BLaER1 treated with 17β-estradiol and CSF1 and Interleukin-3, amounts not matched to agents 10 nM and 100 nM (cell line): ENCODE results near the gene CACNA2D3.
"Not testable (repeated sequence)": the region's sequence is repeated elsewhere in the genome, so short reads cannot be mapped to it uniquely, and the experiment has no call there.

ENCODE experiments used
- H3K27ac ChIP-seq, 11 experiments: shearing (Covaris generic); formaldehyde crosslinking; 2 replicates each; pipeline ENCODE4 v1.8.1; 2022
- H3K27me3 ChIP-seq, 11 experiments: shearing (Covaris generic); formaldehyde crosslinking; 2 replicates each; pipeline ENCODE4 v1.8.1; 2022
- H3K36me3 ChIP-seq, 11 experiments: shearing (Covaris generic); formaldehyde crosslinking; 2 replicates each; pipeline ENCODE4 v1.8.1; 2022
- H3K4me1 ChIP-seq, 10 experiments: shearing (Covaris generic); formaldehyde crosslinking; 2 replicates each; pipeline ENCODE4 v1.8.1; 2022
- H3K4me2 ChIP-seq, 11 experiments: shearing (Covaris generic); formaldehyde crosslinking; 2 replicates each; pipeline ENCODE4 v1.8.1; 2022
- H3K4me3 ChIP-seq, 10 experiments: shearing (Covaris generic); formaldehyde crosslinking; 2 replicates each; pipeline ENCODE4 v1.8.1; 2022
- H3K9ac ChIP-seq, 11 experiments: shearing (Covaris generic); formaldehyde crosslinking; 2 replicates each; pipeline ENCODE4 v1.8.1; 2022
- H3K9me3 ChIP-seq, 11 experiments: shearing (Covaris generic); formaldehyde crosslinking; replicated peaks in 1 of 11; 2 replicates each; pipeline ENCODE4 v1.8.1; 2022
- H4K20me1 ChIP-seq, 11 experiments: shearing (Covaris generic); formaldehyde crosslinking; 2 replicates each; pipeline ENCODE4 v1.8.1; 2022
- Cebpa-rat ChIP-seq, 11 experiments: shearing (Covaris generic); IDR thresholded peaks; 2 replicates each; pipeline ENCODE4 v1.8.1; 2022

CACNA2D3 gene

DNA sequence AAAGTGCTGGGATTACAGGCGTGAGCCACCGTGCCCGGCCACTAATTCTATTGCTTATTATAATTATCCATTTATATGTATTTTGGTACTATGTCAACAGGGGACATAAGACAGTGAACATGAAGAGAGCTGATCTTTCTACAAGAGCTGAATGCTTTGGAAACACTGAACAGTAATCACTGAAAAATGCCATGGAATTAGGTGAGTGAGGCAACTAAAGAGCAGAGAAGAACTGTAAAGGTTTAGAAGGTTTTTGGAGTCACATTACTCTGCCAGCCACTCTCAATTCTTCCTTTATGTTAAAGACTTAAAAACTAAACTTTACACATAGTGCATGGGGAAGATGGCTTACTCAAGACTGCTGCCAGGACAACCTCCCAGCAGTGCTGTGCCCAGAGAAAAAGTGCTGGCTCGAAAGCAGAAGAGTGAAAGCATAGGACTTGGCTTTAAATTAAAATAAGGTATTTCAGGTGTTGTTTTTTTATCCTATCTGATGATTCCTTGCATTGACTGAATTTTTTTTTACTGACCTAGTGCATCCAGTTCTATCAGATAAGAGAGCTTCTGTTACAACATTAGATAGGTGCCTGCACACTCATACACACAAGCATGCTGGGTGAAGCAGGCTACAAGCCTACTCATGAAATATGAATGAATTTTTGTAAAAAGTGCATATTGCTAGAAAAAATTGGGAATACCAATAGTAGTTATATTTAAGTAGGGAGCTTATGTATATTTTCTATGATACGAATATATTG lies 28.7 kb upstream of the CACNA2D3 start:
- Histone ChIP-seq H3K4me1 (no peaks in the 10 kb centered on the region), H3K27me3 (no peaks in the 10 kb centered on the region), H3K36me3 (no peaks in the 10 kb centered on the region), H3K9me3 (no peaks in the 10 kb centered on the region), H3K9ac (no peak overlapping the region), H3K4me2 (no peak overlapping the region), H3K4me3 (no peak overlapping the region), H4K20me1 (no peaks in the 10 kb centered on the region), H3K27ac (no peak overlapping the region)
- no peak for TF ChIP-seq Cebpa-rat (IDR thresholded peaks at IDR 0.05)

DNA sequence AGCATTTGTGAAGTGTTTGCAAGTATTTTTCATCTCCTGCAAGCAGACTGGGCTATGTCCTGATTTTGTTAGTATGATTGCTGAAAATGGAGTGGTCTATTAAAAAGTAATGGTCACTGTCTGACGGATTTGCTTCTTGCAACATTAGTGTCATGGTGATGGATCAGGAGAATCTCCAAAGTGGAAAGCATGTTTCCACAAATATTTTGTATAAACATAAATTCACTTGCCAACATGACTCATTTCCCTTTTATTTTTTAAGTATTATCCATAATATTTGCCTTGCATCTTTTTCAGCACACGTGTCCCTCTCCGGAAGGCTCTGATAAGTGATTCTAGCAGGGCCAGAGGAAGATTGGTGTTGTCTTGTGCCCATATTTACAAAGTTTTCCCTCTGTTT lies 27.4 kb upstream of the CACNA2D3 start:
- Histone ChIP-seq H4K20me1 (no peaks in the 10 kb centered on the region), H3K4me3 (no peak overlapping the region), H3K9ac (no peak overlapping the region), H3K4me1 (peaks cover 0 to 7% (median 0%) of the 10 kb centered on the region in 10 experiments; a peak in 1 of 20 replicates), H3K9me3 (no peaks in the 10 kb centered on the region), H3K27ac (no peak overlapping the region), H3K27me3 (no peaks in the 10 kb centered on the region), H3K4me2 (no peak overlapping the region), H3K36me3 (no peaks in the 10 kb centered on the region)
- TF ChIP-seq Cebpa-rat (IDR thresholded peaks at IDR 0.05) = no peak

- TF ChIP-seq Cebpa-rat (IDR thresholded peaks at IDR 0.05) = no peak
- Histone ChIP-seq H3K27me3 (no peaks in the 10 kb centered on the region), H3K4me3 (no peak overlapping the region), H3K27ac (no peak overlapping the region), H4K20me1 (no peaks in the 10 kb centered on the region), H3K9me3 (no peaks in the 10 kb centered on the region), H3K9ac (no peak overlapping the region), H3K4me2 (no peak overlapping the region), H3K36me3 (no peaks in the 10 kb centered on the region), H3K4me1 (peaks cover 0 to 7% (median 0%) of the 10 kb centered on the region in 10 experiments; a peak in 1 of 20 replicates)
Observed at GRCh38 chr3:54099381-54099780, 23.0 kb upstream of the CACNA2D3 start.

DNA sequence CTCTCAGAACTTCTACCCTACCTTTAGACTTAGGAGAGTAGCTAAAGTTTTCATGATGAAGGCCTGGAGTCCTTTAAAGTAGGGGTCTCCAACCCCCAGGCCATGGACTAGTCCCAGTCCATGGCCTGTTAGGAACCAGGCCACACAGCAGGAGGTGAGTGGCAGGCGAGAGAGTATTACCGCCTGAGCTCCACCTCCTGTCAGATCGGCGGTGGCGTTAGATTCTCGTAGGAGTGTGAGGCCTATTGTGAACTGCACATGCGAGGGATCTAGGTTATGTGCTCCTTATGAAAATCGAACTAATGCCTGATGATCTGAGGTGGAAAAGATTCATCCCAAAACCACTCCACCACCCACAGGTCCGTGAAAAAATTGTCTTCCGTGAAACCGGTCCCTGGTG lies 18.3 kb upstream of the CACNA2D3 start:
- Histone ChIP-seq H3K36me3 (no peaks in the 10 kb centered on the region), H3K4me1 (peaks cover 0 to 7% (median 0%) of the 10 kb centered on the region in 10 experiments; a peak in 1 of 20 replicates), H3K27me3 (no peaks in the 10 kb centered on the region), H3K27ac (no peak overlapping the region), H3K9me3 (peaks cover 0 to 14% (median 8%) of the 10 kb centered on the region in 11 experiments; a peak in 10 of 22 replicates), H3K4me2 (no peak overlapping the region), H4K20me1 (no peaks in the 10 kb centered on the region), H3K9ac (no peak overlapping the region), H3K4me3 (no peak overlapping the region)
- no peak for TF ChIP-seq Cebpa-rat (IDR thresholded peaks at IDR 0.05)

- H3K4me1 ChIP-seq, H3K4me2 ChIP-seq, H3K9ac ChIP-seq, H3K4me3 ChIP-seq, H4K20me1 ChIP-seq, H3K27ac ChIP-seq, H3K36me3 ChIP-seq: not testable (repeated sequence)
- Histone ChIP-seq H3K27me3 (peaks cover 15 to 24% (median 20%) of the 10 kb centered on the region in 11 experiments), H3K9me3 (peaks cover 8 to 29% (median 22%) of the 10 kb centered on the region in 11 experiments; a peak in 20 of 22 replicates)
Observed at GRCh38 chr3:54116129-54116528, 6.2 kb upstream of the CACNA2D3 start.

- Histone ChIP-seq H3K4me1 (peaks cover 6 to 21% (median 17%) of the 10 kb centered on the region in 10 experiments; a peak in 17 of 20 replicates), H3K9me3 (peaks cover 18 to 44% (median 28%) of the 10 kb centered on the region in 11 experiments; a peak in 20 of 22 replicates), H3K9ac (peak overlapping the region in 5 of 11 experiments; percentile 25 to 70 (median 44); a peak in 7 of 22 replicates), H3K4me2 (peak overlapping the region; percentile 81 to 94 (median 88)), H3K4me3 (peak overlapping the region; percentile 53 to 70 (median 60)), H3K27me3 (peaks cover 38 to 71% (median 66%) of the 10 kb centered on the region in 11 experiments), H3K27ac (peak overlapping the region in 1 of 11 experiments; percentile 38; a peak in 1 of 22 replicates), H4K20me1 (peaks cover 0 to 19% (median 0%) of the 10 kb centered on the region in 11 experiments; a peak in 6 of 22 replicates), H3K36me3 (no peaks in the 10 kb centered on the region)
- no peak for TF ChIP-seq Cebpa-rat (IDR thresholded peaks at IDR 0.05)
Observed at GRCh38 chr3:54120657-54121413, 1.5 kb upstream of the CACNA2D3 start.

DNA sequence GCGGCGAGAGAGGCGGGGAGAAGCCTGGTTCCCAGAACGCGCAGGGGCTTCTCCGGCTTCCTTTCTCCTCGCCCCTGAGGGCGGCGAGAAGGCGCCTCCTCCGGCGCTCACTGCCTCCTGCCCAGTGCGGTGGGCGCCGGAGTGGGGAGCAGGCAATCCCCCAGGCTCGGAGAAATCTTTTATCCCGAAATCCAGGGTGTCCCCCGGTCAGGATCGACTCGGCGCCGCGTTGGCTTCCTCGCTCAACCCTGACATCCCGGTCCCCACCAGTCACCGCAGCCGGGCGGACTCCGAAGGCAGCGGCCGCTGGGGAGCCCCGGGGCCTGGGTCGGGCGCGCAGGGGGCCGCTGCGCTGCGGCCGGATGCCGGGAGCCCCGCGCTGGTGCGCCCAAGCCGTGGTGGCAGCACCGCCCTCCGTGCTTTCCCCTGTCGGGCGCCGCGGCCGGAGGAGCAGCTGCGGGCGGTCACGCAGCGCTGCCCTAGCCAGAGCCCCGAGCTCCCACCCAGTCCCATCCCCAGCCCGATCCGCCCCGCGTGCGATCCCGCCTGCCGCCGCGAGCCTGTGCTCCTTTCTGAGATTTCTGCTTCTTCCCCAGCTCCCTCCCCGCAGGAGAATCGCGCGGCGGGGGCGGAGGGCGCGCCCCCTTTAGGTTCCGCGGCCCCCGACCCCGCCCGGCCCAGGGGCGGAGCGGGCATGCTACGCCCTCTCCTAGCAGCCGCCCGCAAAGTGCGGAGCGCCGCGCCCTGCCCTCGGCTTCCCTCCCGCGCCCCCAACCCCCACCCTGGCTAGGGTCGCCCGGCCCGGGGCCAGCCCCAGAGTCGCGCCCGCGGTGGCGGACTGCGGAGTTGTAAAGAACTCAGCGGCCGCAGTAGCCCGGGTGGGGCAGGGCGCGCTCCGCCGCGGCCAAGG lies 683 bp upstream of the CACNA2D3 start:
- Histone ChIP-seq H3K27ac (peak overlapping the region in 2 of 11 experiments; percentile 27 to 38; a peak in 4 of 22 replicates), H3K4me2 (peak overlapping the region; percentile 81 to 94 (median 88)), H3K4me3 (peak overlapping the region; percentile 53 to 70 (median 60)), H4K20me1 (peaks cover 0 to 19% (median 0%) of the 10 kb centered on the region in 11 experiments; a peak in 7 of 22 replicates), H3K4me1 (peaks cover 6 to 21% (median 17%) of the 10 kb centered on the region in 10 experiments; a peak in 17 of 20 replicates), H3K9ac (peak overlapping the region in 8 of 11 experiments; percentile 17 to 72 (median 47); a peak in 11 of 22 replicates), H3K27me3 (peaks cover 38 to 74% (median 68%) of the 10 kb centered on the region in 11 experiments), H3K9me3 (peaks cover 10 to 35% (median 19%) of the 10 kb centered on the region in 11 experiments; a peak in 17 of 22 replicates), H3K36me3 (no peaks in the 10 kb centered on the region)
- TF ChIP-seq Cebpa-rat (IDR thresholded peaks at IDR 0.05) = no peak
